ENCODE results near the gene DGKB. TPM values are rescaled to one million over a fixed set of nuclear protein-coding genes. Genes with fewer than 3 reads are reported as not detected.

Gene DGKB
- total RNA-seq, 1 donor from 2014 or later, result 0.47 TPM

DNA sequence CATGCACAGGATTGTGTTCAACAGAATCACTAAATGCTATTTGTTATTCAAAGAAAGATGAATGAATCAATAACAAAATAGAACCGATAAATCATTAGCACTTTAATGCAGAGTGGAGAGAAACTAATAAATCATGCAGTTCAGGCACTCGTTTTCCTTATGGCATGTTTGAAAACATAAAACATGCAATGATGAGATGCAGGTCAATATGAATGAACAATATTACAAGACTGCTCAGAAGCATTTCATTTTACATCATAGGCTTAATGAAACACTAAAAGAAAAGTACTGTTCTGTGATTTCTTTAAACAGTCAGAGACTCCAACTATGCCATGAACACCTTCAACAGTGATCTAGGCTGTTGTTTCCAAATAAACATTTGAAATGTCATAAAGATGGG is 755.0 kb downstream of the DGKB start:
- ATAC-seq, result no peak
- DNase-seq, result no peak
- intact Hi-C loops (cut with micrococcal nuclease), result no loop called here

- ATAC-seq (no peak), DNase-seq (no peak)
- intact Hi-C loops (cut with micrococcal nuclease), result no loop called here
Measured at GRCh38 chr7:14144538-14144937, 758.0 kb downstream of the DGKB start.

GRCh38 chr7:14144109-14144508 is 758.4 kb downstream of the DGKB start:
- intact Hi-C loops (cut with micrococcal nuclease), result no loop called here
- no peak for ATAC-seq
- DNase-seq, result no peak

DNA sequence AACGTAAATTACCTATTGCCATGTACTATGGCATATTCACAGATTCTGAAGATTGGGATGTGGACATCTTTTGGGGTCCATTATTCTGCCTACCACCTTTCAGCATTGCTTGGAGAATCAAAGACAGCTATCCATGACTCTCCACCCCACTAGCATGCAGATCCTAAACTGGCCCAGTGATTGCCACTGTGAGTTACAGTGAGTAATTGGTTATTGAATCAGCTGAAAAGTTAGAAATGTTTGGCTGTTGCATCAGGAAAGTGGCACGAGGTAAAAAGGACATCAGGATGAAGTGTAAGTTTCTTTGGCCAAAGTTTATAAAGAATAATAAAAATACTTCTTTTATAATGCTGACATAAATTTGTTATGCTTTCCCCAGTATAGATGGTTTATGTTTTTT is 764.9 kb downstream of the DGKB start:
- no peak for ATAC-seq
- intact Hi-C loops (cut with micrococcal nuclease), result no loop called here

GRCh38 chr7:14133752-14134151 is 768.8 kb downstream of the DGKB start:
- intact Hi-C loops (cut with micrococcal nuclease), result no loop called here
- ATAC-seq, result no peak
- DNase-seq, result no peak

More for the DNA sequence above, 764.9 kb downstream of the DGKB start:
- DNase-seq, result no peak

DNA sequence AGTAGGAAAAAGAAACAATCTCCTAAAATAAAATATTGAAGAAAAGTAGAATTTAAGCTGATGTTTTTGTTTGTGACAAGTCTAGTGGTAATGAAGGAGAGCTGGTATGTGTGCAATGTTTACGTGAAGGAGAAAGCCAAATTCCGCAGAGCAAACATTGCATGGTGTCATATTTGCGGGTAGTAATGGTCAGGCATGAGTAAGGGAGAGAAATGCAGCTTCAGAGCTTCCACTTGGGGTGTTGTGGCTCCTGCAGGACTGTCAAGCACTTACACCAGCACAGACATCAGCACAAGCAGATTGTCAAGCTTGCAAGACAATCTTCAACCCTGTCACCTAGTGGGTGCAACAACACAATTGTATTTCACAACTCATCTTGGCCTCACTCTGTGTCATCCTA is 776.6 kb downstream of the DGKB start:
- DNase-seq, result no peak
- intact Hi-C loops (cut with micrococcal nuclease), result no loop called here
- ATAC-seq, result no peak

DNA sequence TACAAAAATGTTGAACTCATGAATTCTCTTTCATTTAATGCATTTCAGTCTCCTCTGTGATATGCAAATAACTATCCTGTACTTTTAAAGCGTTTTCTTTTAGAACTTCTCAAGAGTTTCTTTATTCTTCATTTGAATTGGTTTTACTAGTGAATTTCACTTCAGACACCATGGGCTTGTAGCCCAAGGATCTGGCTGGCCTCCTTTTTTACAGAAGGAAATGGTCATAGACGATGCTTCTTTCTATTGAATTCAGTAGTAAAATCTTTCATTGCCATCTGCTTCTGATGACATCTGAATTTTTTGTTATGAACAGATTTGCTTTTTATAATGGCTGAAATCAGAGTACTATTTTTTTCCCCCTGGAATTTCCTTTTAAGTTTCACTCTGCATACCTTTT is 777.8 kb downstream of the DGKB start:
- no peak for DNase-seq
- intact Hi-C loops (cut with micrococcal nuclease), result no loop called here
- ATAC-seq, result no peak

GRCh38 chr7:14123923-14124322 is 778.6 kb downstream of the DGKB start:
- DNase-seq, result no peak
- no peak for ATAC-seq
- intact Hi-C loops (cut with micrococcal nuclease), result no loop called here

GRCh38 chr7:14115701-14116100 is 786.9 kb downstream of the DGKB start:
- DNase-seq, result no peak
- intact Hi-C loops (cut with micrococcal nuclease), result no loop called here
- no peak for ATAC-seq

DNA sequence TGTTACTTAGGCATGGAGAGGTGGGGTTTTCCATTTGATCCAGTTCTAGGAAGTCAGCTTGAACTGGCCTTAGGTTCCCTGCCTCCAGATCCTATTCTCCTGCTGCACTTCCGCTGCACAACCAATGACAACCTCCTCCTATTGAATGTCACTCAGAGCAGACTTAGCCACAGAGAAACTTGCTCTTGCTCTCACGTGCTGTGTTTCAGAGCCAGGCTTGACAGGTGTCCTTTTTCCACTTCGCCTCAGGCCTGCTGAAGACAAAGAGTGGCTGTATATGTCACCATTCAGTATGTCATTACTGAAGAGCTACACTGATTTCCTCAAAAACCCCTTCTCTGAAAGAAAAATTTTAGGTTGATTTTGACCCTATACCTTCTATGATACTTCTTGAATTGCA is 797.7 kb downstream of the DGKB start:
- intact Hi-C loops (cut with micrococcal nuclease), result no loop called here
- DNase-seq, result no peak
- ATAC-seq, result no peak

GRCh38 chr7:14096159-14096558 is 806.4 kb downstream of the DGKB start:
- intact Hi-C loops (cut with micrococcal nuclease), result no loop called here
- no peak for ATAC-seq
- DNase-seq, result no peak

DNA sequence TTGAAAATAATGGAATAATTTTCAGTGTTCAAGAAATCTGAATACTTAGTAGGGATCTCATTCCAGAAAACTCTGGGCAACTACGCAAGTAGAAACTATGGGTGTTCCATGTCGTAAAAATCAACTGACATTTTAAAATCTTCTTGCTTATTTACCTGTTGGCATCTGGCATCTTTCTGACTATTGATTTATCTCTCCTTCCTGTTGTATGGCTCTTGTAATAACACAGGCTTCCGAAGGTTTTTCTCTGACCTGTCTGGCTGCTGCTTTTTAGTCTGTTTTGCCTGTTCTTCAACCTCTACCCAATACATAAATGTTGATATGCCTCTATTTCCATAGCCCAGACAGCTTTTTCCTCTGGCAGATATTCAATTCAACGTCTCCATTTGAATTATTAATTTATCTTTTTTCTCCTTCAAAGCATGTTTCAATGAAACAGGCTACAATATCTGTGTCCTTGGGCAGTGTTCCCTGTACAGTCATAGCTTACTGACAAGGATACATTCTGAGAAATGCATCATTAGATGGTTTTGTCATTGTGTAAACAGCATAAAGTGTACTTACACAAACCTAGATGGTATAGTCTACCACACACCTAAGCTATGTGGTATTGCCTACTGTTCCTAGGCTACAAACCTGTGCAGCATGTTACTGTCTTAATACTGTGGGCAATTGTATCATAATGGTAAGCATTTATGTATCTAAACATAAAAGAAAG is 807.2 kb downstream of the DGKB start:
- intact Hi-C loops (cut with micrococcal nuclease), result no loop called here
- ATAC-seq (no peak), DNase-seq (no peak)
